ENCODE measurements around the gene SMIM45.

Gene SMIM45

DNA sequence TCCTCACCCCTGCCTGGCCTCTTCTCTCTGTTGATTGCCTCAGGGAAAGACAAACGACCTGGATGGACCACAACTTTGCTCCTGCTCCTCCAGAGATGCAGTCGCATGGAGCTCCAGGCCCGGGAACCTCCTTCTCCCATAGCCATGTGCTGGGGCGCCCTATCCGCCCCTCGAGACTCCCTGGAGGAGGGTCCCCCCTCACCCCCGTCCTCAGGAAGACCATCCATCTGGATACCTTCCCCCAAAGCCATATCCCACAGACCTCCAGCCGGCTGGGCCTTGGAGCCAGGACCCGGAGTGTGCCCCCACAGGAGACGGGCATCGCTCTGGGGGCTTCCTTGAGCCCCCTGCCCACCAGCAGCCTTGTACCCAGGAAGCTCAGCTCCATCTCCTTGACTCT is 19.5 kb downstream of the SMIM45 start:
- no peak for DNase-seq

DNA sequence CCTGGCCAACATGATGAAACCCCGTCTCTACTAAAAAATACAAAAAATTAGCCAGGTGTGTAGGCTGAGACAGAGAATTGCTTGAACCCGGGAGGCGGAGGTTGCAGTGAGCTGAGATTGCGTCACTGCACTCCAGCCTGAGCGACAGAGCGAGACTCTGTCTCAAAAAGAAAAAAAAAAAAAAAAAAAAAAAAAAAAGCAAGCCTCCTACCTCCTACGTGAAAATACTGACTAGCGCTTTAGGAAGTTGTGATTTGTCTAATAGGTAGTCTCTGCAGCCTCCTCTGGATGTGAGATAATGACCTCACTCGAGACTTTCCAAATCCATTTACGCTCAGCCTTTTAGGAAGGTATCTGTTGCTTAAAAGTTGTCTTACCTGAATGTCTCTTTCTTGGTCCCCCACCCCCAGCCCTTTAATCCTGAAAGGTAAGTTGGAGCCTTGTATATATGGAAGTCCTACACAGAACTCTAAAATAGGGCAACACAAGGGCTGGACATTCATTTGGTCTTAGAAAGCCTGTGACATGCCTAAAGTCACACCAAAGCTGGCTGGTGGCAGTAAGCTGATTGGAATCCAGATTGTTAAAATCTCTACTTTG is 22.8 kb downstream of the SMIM45 start:
- DNase-seq, result no peak

DNA sequence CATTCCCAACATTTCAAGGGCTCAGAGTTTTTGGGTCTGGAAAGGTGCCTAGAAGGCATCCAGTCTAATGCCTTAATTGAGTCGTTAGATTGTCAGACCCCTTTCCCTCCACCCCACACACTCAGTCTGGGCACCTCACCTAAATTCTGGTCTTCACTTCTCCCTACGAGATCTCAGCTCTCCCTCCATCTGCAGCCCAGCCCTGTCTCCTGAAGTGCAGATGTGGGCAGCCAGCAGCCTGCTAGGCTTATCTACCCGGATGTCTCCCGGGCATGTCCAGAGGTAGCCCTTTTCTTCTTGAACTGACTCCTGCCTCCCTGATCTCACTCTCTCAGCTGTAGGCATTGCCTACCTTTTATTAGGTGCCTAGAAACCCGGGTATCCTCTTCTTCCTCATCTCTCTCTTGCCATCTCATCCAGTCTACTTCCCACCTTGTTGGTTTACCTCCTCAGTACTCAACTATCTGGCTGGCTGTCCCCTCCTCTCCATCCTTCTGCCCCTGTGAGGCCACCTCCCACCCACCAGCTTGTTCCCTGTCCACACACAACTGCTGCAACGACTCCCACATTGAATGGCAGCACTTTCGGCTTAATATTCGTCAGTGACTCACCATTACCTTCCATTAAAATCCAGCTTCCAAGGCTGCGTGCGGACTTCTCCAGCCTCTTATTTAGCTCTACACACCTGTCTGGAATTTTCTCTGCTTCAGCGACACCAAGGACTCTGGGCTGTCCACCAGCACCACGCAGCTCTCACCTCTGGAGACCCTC is 23.5 kb downstream of the SMIM45 start:
- DNase-seq, result no peak

DNA sequence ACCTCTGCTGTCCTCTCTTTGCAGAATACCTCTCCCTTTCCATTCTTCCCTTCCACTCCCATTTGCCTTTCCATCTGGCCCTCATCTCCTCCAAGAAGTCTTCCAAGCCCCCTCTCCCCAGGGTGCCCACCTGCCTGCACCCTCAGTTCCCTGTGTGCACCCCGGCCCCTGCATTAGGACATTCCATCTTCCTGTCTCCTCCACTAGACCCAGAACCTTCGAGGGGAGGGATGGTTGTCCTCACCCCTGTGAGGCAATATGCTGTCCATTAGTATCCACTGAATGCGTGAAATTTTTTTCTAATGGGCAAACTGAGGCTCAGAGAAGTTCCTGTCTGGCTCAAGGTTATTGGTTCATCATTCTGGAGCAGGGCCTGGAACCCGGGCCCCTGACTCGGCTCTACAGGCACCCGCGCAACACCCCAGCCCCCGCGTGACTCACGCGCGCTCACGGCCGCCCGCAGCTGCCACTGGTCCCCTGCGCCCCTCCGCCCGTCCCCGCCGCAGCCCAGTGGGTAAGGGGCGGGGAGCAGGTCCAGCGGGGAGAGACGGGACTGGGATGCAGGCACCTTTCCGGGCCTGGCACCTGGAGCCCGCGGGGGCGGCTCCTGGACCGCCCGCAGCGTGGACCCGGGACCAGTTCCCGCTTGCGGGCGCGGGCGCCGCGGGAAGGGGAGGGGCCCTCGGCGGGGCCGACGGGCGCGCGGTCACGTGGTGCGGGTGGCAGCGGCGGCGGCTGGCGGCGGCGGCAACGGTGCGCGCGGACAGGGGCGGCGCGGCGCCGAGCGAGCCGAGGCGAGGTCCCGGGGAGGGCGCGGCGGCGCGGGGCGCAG is 24.3 kb downstream of the SMIM45 start:
- DNase-seq, result no peak

DNA sequence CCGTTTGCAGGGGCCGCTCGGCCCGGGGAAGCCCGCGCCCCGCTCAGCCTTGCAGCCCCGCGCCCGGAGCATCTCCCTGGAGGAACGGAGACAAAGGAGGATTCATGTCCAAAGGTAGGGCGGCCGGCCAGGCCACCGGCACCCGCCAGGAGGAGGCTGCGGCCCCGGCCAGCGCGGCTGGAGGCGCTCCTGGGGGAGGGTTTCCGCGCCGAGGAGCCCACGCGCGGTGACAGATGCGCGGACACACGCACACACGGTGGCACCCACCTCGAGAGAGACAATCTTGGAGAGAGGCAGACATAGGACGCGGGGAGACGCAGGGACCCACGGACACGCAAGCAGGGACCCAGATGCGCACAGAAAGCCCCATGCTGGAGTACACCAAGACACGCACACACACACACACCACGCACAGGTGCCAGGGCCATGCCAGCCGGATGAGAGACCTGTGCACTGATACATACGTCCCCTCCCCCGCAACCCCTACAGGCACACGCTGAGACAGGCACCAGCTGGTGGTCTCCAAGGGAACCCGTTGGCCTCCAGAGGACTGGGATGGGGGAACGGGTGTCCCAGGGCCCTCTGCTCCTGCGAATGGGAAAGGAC is 25.1 kb downstream of the SMIM45 start:
- no peak for DNase-seq

DNA sequence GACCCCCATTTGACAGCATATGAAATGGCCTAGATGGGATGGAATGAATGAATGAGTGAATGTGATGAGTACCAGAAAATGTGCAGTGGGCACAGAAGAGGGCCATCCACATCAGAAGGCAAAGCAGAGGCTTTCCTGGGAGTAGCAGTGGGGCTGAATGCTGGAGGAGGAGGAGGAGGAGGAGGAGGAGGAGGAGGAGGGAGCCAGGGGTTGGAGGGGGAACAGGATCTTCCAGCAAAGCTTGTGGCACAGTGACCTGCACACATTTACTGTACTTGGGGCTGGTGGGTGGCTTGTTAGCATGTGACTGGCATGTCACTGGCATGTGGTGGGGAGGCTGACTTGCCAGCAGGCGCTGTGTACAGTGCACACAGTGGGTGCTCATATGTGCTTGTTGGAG is 26.8 kb downstream of the SMIM45 start:
- no peak for DNase-seq

DNA sequence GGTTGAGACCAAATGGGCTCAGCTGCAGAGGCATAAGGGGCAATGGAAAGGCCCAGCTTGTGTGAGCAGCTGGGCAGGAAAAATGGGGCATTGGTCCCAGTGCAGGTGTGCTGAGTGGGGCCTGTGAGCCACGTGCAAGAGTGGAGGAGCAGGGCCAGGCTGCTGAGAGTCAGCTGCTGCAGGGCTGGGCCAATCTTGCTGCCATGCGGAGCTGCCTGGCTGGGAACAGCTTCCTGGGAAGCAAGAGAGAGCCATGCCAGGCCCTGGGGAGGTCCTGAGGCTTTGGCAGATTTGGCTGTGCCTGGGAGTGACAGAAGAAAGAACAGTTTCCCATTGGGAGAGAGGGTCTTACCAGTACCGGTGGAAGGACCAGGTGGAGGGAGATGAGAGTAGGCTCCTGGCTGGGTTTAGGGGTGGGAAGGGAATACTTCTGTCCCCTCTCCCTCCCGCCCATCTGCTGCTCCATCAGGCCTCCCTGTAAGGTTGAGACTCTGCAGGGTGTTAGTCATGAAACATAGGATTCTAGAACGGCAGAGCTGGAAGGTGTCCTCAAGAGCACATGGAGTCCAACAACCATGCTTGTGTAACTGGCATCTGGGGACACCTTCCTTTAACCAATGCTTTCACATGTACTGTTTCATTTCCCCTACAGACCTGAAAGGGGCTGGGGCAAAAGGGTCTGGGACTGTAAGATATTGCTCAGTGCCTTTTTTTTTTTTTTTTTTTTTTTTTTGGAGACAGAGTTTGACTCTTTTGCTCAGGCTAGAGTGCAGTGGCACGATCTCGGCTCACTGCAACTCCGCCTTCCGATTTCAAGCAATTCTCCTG is 27.7 kb downstream of the SMIM45 start:
- DNase-seq, result no peak

DNA sequence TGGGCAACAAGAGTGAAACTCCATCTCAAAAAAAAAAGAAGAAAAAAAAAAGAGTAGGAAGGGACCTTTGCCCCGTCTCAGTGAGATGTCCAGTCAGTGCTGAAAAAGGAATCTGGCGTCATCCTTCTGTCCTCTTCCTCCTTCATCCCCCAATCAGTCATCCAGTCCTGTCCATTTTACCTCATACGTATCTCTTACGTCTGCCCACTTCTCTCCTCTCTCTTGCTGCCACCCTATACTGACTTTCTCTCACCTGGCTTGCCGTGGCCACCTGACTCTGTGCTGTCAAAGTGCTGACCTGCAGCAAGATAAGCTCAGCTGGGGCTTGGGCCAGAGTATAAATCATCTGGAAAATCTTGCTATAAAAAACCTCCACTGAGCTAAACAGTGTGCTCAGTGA is 30.9 kb downstream of the SMIM45 start:
- no peak for DNase-seq

DNA sequence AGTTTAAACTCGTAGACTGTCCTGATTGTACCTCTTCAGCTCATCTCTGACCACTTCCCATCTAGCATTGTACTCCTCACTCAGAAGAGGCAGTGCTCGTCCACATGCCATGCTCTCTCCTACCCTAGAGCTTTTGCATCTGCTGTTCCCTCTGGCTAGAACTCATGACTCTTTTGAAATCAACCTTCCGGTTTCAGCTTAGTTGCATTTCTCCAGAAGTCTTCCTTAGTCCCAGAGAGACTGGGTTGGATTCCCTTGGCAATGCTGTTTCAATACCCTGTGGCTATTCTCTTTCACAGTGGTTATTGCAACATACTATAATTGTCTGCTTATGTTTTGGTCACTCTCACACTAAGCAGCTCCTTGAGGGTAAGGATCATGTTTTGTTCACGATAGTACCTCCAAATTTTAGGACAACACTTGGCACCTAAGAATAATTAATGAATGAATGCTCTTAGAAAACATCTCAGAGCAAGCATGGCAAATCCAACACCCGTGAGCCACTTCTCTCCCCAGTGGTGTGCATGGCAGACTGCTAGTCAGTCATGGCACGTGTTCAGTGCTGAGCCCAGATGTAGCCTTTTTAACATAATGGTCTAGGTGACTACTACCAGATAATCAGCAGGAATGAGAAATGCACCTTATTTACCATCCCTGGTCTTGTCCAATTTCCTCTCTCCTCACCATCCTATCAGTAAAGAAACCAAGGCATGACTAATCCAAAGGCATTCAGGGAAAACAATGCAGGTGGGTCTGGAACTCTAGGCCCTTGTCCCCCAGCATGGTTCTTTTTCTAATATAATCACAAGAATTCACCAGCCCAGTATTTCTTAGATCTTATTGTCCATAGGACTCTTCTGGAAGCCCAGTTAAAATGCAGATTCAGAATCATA is 31.8 kb downstream of the SMIM45 start:
- DNase-seq, result no peak

DNA sequence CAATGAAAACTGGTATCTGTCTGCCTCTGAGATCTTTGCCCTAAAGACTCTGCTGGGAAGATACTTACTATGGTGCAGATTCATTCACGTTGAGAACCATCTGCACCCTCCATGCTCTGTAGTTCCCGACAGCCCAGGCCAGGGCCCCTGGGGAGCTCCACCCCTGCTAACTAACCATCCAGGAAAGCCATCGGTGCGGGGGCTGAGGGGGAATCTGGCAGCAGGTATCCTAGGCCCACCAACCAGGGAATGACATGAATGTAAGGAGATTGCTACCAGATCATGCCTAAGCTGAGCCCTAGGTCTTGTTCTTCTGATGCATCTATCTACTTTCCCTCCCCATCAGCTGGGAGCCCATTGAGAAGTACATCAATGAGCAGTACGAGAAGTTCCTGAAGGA is 35.3 kb downstream of the SMIM45 start:
- DNase-seq, result no peak

DNA sequence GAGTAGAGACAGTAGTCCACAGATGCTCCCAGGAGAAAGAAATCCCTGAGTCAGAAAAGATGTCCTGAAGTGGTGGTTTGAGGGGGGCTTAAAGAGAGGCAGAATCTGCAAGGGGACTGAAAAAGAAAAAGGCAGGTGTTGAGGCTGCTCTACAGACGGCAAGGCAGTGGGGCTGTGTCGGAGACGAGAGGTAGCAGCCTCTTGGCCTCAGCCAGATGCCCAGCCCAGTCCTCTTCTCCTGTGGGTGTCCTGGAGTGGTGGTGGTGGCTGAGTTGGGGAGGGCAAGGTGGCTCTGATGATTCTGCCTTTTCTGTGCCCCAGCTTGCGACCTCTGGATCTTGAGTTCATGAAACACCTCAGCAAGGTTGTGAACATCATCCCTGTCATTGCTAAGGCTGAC is 37.3 kb downstream of the SMIM45 start:
- no peak for DNase-seq

DNA sequence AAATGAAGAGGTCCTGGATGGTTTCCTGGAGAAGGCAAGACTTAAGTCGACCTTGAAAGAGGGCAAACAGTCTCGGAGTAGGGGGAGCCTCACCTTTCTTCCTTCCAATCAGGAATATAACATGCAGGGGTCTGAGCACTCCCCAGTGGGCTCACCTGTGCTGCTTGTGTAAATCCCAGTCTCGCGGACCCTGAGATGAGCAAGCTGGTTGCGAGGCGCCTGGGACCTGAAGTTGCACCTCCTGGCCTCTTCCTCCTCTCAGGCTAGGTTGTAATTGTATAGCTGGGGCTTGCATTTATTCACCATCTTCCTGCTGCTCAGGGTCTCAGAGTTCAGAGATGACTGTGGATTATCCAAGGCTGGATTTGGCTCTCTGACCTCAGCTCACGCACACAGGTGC is 39.2 kb downstream of the SMIM45 start:
- DNase-seq, result no peak

DNA sequence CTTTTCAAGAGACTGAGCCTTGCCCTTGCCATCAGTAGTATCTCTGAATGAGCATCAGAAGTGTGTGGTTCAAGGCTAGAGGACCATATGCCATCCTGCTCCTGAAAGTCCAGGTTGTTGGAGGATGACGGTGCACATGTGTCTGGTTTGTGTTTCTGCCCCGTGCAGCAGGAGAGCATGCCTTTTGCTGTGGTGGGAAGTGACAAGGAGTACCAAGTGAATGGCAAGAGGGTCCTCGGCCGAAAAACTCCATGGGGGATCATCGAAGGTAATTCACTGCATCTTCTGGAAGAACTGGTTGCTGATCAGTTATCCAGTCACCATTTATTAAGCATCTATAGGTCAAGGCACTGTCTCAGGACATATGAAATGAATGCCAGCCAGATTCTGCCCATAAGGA is 40.5 kb downstream of the SMIM45 start:
- DNase-seq, result no peak

DNA sequence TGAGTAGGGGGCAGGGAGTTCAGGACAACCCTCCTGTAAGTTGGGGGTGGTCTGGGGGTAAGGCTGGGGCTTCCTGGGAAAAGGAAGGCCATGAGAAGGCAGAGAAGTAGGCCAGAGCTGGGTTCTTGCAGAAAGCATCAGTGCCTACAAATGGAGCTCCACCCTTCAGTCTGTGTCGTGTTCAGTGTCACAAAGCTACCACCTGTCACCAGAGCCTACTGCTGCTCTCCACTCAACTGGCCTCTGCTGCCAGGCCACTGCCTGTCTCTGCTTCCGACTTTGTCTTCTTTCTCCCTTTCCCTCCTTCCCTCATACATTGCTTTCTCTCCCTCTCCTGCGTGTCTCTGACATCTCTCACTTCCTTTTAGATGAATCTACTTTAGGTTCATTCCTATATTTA is 43.3 kb downstream of the SMIM45 start:
- DNase-seq, result no peak

DNA sequence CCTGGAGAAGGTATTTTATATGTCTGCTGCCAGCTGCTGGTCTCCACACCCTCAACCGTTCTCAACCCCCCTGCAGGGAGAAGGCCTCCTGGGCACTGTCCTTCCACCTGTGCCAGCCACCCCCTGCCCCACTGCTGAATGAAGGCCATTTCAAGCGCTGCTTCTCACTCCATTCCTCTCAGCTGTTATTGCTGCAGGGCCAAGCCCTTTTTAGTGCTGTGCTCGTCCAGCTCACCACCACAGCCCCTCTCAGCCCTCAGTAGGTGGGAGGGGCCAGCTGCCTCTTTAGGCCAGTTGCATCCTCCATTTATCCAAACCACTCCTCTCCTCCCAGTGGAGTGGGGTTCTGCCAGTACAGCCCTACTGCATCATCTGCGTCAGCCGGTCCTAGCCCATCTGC is 44.9 kb downstream of the SMIM45 start:
- DNase-seq, result no peak

DNA sequence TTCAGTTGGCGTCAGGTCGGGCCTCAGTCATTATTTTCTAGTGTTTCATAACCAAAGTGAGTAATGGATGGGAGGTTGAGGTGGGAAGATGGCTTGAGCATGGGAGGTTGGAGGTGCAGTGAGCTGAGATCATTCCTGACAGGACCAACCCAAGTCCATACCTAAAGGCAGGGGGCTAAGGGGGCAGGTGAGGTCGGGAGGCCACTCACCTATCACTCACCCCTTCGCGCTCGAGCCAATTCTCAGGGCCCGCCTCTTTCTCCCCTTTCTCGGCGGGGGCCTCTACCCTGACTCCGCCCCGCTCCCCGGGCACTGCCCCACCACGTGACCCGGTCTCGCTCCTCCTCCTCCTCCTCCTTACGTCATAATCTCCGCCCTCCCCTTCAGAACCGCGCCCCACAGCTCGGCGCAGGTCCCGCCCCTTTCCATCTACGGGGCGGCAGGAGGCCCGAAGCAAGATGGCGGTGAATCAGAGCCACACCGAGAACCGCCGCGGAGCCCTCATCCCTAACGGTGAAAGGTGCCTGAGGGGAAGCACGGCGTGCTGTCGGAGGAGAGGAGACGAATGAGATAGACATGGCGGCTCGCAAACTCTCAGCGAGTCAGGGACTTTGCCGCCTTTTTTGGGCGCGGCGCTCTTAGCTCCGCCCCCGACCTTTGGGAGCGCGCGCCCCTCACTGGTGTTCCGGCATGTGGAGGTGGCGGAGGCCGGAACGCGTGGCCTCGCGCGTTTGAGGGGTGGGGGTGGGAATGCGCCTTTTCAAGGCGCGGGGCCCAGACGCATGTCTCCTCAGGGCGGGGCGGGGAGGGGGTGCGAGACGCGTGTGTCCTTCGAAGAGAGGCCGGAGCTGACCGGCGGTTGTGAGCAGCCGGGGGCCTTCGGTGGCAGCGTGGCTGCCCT is 46.7 kb downstream of the SMIM45 start, which contains the start of gene WBP2NL:
Gene WBP2NL (plus strand): TSS at position 428 of the 901 bp plus-strand sequence. CDS start 31 bp downstream, at position 459.
- peak; percentile 39 to 53 for DNase-seq

DNA sequence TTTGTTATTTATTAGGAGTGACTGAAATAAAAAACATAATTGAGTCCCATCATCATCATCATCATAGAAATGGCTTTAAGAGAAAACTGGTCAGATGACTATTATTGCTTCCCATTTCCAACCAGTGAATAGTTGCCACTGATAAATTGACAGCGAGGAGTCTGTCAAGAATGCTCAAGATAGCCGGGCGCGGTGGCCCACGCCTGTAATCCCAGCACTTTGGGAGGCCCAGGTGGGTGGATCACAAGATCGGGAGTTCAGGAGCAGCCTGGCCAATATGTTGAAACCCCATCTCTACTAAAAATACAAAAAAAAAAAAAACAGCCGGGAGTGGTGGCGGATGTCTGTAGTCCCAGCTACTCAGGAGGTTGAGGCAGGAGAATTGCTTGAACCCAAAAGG is 48.5 kb downstream of the SMIM45 start:
- DNase-seq, result no peak

DNA sequence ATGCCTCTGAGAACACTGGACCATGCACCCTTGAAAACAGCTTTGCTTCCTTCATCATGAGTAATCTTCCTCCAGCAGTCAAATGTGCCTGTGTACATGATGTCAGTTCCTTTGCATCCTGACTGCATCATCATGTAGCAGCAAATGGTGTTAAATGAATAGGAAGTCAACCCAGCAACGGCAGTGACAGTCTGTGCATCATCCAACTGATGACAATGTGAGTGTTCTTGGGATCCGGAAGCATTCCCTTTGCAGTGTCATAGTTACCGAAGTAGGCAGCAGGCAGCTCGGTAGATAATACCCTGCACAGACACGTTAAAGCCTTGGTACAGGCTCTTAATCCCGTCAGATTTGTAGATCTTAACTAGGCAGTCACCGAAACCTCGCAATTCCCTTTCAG is 49.2 kb downstream of the SMIM45 start:
- DNase-seq, result no peak

DNA sequence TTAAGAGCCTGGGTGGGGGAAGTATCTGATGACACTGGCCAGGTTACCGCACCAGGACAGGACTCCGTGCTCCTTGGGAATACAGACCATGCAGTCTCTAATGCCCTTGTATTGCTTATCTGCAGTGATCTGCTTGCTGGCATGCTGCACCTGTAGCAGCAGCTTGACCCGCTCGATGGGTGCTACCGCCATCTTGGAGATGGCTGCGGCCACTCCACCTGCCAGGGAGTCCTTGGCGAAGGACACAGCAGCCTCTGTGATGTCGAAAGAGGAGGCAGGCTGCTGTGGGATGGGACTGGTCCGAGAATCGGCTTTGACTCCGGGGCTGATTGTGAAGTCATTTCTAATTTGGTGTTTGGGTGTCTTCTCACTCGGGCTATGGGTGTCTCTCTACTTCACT is 49.8 kb downstream of the SMIM45 start:
- no peak for DNase-seq

DNA sequence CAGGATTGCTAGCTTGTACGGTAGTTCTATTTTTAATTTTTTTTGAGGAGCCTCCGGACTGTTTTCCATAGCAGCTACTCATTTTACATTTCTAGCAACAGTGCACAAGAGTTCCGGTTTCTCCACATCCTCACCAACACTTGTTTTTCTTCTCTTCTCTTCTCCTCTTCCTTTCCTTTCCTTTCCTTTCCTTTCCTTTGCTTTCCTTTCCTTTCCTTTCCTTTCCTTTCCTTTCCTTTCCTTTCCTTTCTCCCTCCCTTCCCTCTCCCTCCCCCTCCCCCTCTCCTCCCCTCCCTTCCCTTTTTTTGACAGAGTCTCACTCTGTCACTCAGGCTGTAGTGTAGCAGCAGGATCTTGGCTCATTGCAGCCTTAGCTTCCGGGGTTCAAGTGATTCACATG is 56.0 kb downstream of the SMIM45 start:
- no peak for DNase-seq
